Ishikawa (cell line): ENCODE measurements around the gene COL25A1.

Source experiments
- CEBPB ChIP-seq: IDR thresholded peaks from 2 replicates; pipeline ENCODE4 v1.6.1; 2012
- CREB1 ChIP-seq: IDR thresholded peaks from 2 replicates; pipeline ENCODE4 v1.6.1; 2012; ENCODE audit warnings: low read depth
- EGR1 ChIP-seq: IDR thresholded peaks from 2 replicates; pipeline ENCODE4 v1.6.1; 2012
- EP300 ChIP-seq: IDR thresholded peaks from 2 replicates; pipeline ENCODE4 v1.6.1; 2012; ENCODE audit warnings: borderline replicate concordance
- FOXM1 ChIP-seq: IDR thresholded peaks from 2 replicates; pipeline ENCODE4 v1.6.1; 2012; ENCODE audit warnings: low read depth, borderline replicate concordance
- NFIC ChIP-seq: IDR thresholded peaks from 2 replicates; pipeline ENCODE4 v1.6.1; 2012
- RAD21 ChIP-seq: IDR thresholded peaks from 2 replicates; pipeline ENCODE4 v1.6.1; 2012; ENCODE audit warnings: low read depth
- REST ChIP-seq: IDR thresholded peaks from 2 replicates; pipeline ENCODE4 v1.6.1; 2012; ENCODE audit warnings: low read depth, mild to moderate bottlenecking
- TAF1 ChIP-seq: IDR thresholded peaks from 2 replicates; pipeline ENCODE4 v1.6.1; 2012; ENCODE audit warnings: low read depth, mild to moderate bottlenecking
- TCF12 ChIP-seq: IDR thresholded peaks from 2 replicates; pipeline ENCODE4 v1.6.1; 2012; ENCODE audit warnings: low read depth
- TEAD4 ChIP-seq: IDR thresholded peaks from 2 replicates; pipeline ENCODE4 v1.6.1; 2012
- USF1 ChIP-seq: IDR thresholded peaks from 2 replicates; pipeline ENCODE4 v1.6.1; 2012
- YY1 ChIP-seq: IDR thresholded peaks from 2 replicates; pipeline ENCODE4 v1.6.1; 2012; ENCODE audit warnings: low read depth
- ZBTB7A ChIP-seq: IDR thresholded peaks from 2 replicates; pipeline ENCODE4 v1.6.1; 2012; ENCODE audit warnings: low read depth
- TF ChIP-seq, protein P1 (sequence below): IDR thresholded peaks from 2 replicates; pipeline ENCODE4 v1.6.1; 2012

COL25A1 gene

GRCh38 chr4:108811486-108811885 is 491.0 kb downstream of the COL25A1 start:
- TF ChIP-seq YY1, result no peak
- TF ChIP-seq, protein P1, sequence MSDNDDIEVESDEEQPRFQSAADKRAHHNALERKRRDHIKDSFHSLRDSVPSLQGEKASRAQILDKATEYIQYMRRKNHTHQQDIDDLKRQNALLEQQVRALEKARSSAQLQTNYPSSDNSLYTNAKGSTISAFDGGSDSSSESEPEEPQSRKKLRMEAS, result no peak
- no peak for TF ChIP-seq TCF12
- no peak for TF ChIP-seq FOXM1
- TF ChIP-seq EP300, result no peak
- no peak for TF ChIP-seq ZBTB7A
- TF ChIP-seq REST, result no peak
- TF ChIP-seq USF1, result no peak
- TF ChIP-seq NFIC, result no peak
- no peak for TF ChIP-seq EGR1
- TF ChIP-seq TEAD4, result no peak
- TF ChIP-seq TAF1, result no peak
- TF ChIP-seq RAD21, result no peak
- TF ChIP-seq CREB1, result no peak
- no peak for TF ChIP-seq CEBPB

- TF ChIP-seq CEBPB (no peak), CREB1 (no peak), NFIC (no peak), ZBTB7A (no peak), EGR1 (no peak), TEAD4 (no peak)
These were observed 492.4 kb downstream of the COL25A1 start for GRCh38 chr4:108810087-108810486.

GRCh38 chr4:108804648-108805273 is 497.7 kb downstream of the COL25A1 start:
- TF ChIP-seq REST (no peak), NFIC (no peak), TCF12 (no peak), TEAD4 (no peak), ZBTB7A (no peak), RAD21 (no peak), EP300 (no peak), EGR1 (no peak), YY1 (no peak), FOXM1 (no peak), TAF1 (no peak), CEBPB (no peak), USF1 (no peak)
- TF ChIP-seq, protein P1, result no peak

- TF ChIP-seq TEAD4, result no peak
- no peak for TF ChIP-seq RAD21
- no peak for TF ChIP-seq REST
- no peak for TF ChIP-seq YY1
- no peak for TF ChIP-seq TCF12
- no peak for TF ChIP-seq EGR1
- TF ChIP-seq CREB1, result no peak
- no peak for TF ChIP-seq USF1
- TF ChIP-seq NFIC, result no peak
- TF ChIP-seq, protein P1, result no peak
- TF ChIP-seq TAF1, result no peak
- TF ChIP-seq FOXM1, result no peak
- TF ChIP-seq EP300, result no peak
- no peak for TF ChIP-seq CEBPB
- TF ChIP-seq ZBTB7A, result no peak
These were observed 503.2 kb downstream of the COL25A1 start for GRCh38 chr4:108799306-108799705.
